ENCODE measurements around the gene C16orf89.
A peak's percentile ranks its signal among the peaks of the same experiment; 100 is the strongest.
"Not testable (repeated sequence)": the region's sequence is repeated elsewhere in the genome, so short reads cannot be mapped to it uniquely, and the experiment has no call there.

C16orf89 gene

GRCh38 chr16:5065813-5066212, at the start of gene C16orf89:
C16orf89 (minus strand) TSS chr16:5065956; CDS start chr16:5065908, 48 bp downstream.
- no peak for DNase-seq

- DNase-seq: not testable (repeated sequence)
Observed at GRCh38 chr16:5110933-5111332, 45.2 kb upstream of the C16orf89 start.

- DNase-seq: no peak
Observed at GRCh38 chr16:5108505-5109158, 42.9 kb upstream of the C16orf89 start.

- not testable (repeated sequence) for DNase-seq
Observed at GRCh38 chr16:5105039-5105438, 39.3 kb upstream of the C16orf89 start.

- not testable (repeated sequence) for DNase-seq
Observed at GRCh38 chr16:5103296-5104032, 37.7 kb upstream of the C16orf89 start.

- not testable (repeated sequence) for DNase-seq
Observed at GRCh38 chr16:5099174-5099573, 33.4 kb upstream of the C16orf89 start.

- peak; percentile 94 for DNase-seq
Observed at GRCh38 chr16:5098221-5099159, 32.7 kb upstream of the C16orf89 start.

GRCh38 chr16:5097470-5098220, 31.9 kb upstream of the C16orf89 start, which contains the start of gene EEF2KMT:
EEF2KMT (minus strand) TSS chr16:5097795; CDS start chr16:5097739, 56 bp downstream.
- peak; percentile 100 for DNase-seq

GRCh38 chr16:5097061-5097469, 31.3 kb upstream of the C16orf89 start:
- peak; percentile 70 for DNase-seq

GRCh38 chr16:5096437-5097060, 30.8 kb upstream of the C16orf89 start:
- not testable (repeated sequence) for DNase-seq

GRCh38 chr16:5095145-5095830, 29.5 kb upstream of the C16orf89 start:
- not testable (repeated sequence) for DNase-seq

- not testable (repeated sequence) for DNase-seq
Observed at GRCh38 chr16:5093746-5094145, 28.0 kb upstream of the C16orf89 start.

GRCh38 chr16:5093081-5093480, 27.3 kb upstream of the C16orf89 start:
- not testable (repeated sequence) for DNase-seq

GRCh38 chr16:5090592-5090991, 24.8 kb upstream of the C16orf89 start:
- not testable (repeated sequence) for DNase-seq

GRCh38 chr16:5089911-5090555, 24.3 kb upstream of the C16orf89 start:
- DNase-seq: not testable (repeated sequence)

GRCh38 chr16:5088936-5089335, 23.2 kb upstream of the C16orf89 start:
- not testable (repeated sequence) for DNase-seq

- DNase-seq: not testable (repeated sequence)
Observed at GRCh38 chr16:5088086-5088790, 22.5 kb upstream of the C16orf89 start.

- not testable (repeated sequence) for DNase-seq
Observed at GRCh38 chr16:5085716-5086115, 20.0 kb upstream of the C16orf89 start.

- peak; percentile 84 for DNase-seq
Observed at GRCh38 chr16:5084802-5085201, 19.0 kb upstream of the C16orf89 start.
